DMS53 treated with DMSO at 0.1 percent for 48 hours (cell line): ENCODE measurements around the gene HRH4.

Experiments used
- DNase-seq: peaks from one replicate; lab custom pipeline; 2025; ENCODE audit not compliant: unreplicated experiment; lab: John Stamatoyannopoulos, UW

The HRH4 gene

GRCh38 chr18:24460388-24460787 lies at the start of gene HRH4:
TSS of gene HRH4 (plus strand) at chr18:24460637. CDS start at chr18:24460729, 92 bp downstream.
- no peak for DNase-seq

GRCh38 chr18:24413148-24413547 lies 47.3 kb upstream of the HRH4 start:
- DNase-seq, result no peak

- DNase-seq, result no peak
These were observed 46.0 kb upstream of the HRH4 start for GRCh38 chr18:24414349-24415003.

GRCh38 chr18:24417480-24417879 lies 43.0 kb upstream of the HRH4 start:
- DNase-seq, result no peak

GRCh38 chr18:24420551-24420950 lies 39.9 kb upstream of the HRH4 start:
- no peak for DNase-seq

- no peak for DNase-seq
These were observed 38.6 kb upstream of the HRH4 start for GRCh38 chr18:24421831-24422230.

GRCh38 chr18:24426073-24426397 lies 34.4 kb upstream of the HRH4 start:
- DNase-seq, result no peak

- DNase-seq, result peak; percentile 39
These were observed 33.8 kb upstream of the HRH4 start, which contains the start of gene IMPACT for GRCh38 chr18:24426398-24427294. TSS of gene IMPACT (plus strand) at chr18:24426670. CDS start at chr18:24426757, 87 bp downstream.

GRCh38 chr18:24427484-24427883 lies 33.0 kb upstream of the HRH4 start:
- no peak for DNase-seq

GRCh38 chr18:24428709-24429108 lies 31.7 kb upstream of the HRH4 start:
- DNase-seq, result no peak

- DNase-seq, result no peak
These were observed 31.2 kb upstream of the HRH4 start for GRCh38 chr18:24429188-24429587.

- no peak for DNase-seq
These were observed 27.8 kb upstream of the HRH4 start for GRCh38 chr18:24432618-24433017.

- DNase-seq, result no peak
These were observed 23.5 kb upstream of the HRH4 start for GRCh38 chr18:24436939-24437338.

- no peak for DNase-seq
These were observed 16.6 kb upstream of the HRH4 start for GRCh38 chr18:24443870-24444269.

- DNase-seq, result no peak
These were observed 14.0 kb upstream of the HRH4 start for GRCh38 chr18:24446453-24446852.

- DNase-seq, result no peak
These were observed 13.4 kb upstream of the HRH4 start for GRCh38 chr18:24446953-24447538.

GRCh38 chr18:24447961-24448360 lies 12.5 kb upstream of the HRH4 start:
- DNase-seq, result no peak

- no peak for DNase-seq
These were observed 3.9 kb upstream of the HRH4 start for GRCh38 chr18:24456549-24456948.

GRCh38 chr18:24459772-24460171 lies 665 bp upstream of the HRH4 start:
- DNase-seq, result no peak

- no peak for DNase-seq
These were observed 1.6 kb downstream of the HRH4 start for GRCh38 chr18:24461996-24462395.

- DNase-seq, result no peak
These were observed 2.7 kb downstream of the HRH4 start for GRCh38 chr18:24462838-24463775.
